Astrocyte of the spinal cord (primary cell): ENCODE data around the gene DAGLA.
"Not testable (repeated sequence)": the region's sequence is repeated elsewhere in the genome, so short reads cannot be mapped to it uniquely, and the experiment has no call there.

Experiments
- DNase-seq: peaks from one replicate; pipeline ENCODE4 v3.0.0; 2011; ENCODE audit warnings: low read depth, low spot score
- H3K4me3 ChIP-seq: 2 replicates; pipeline ENCODE4 v1.5.1; 2011; ENCODE audit warnings: low read depth, mild to moderate bottlenecking, low read length, moderate library complexity
- CTCF ChIP-seq: IDR thresholded peaks from 2 replicates; pipeline ENCODE4 v1.5.1; 2012; ENCODE audit warnings: low read depth, mild to moderate bottlenecking, low read length, inconsistent platforms
- in situ Hi-C: cut with HindIII; loops from 2 replicates; pipeline ENCODE4 v1.10.0; 2017; ENCODE audit warnings: low sequenced_read_pairs

The DAGLA gene

GRCh38 chr11:61654397-61654829 lies 25.8 kb upstream of the DAGLA start:
- no peak for DNase-seq
- TF ChIP-seq CTCF: no peak
- no peak overlapping the region for H3K4me3 ChIP-seq
- in situ Hi-C loops: no loop called here

- H3K4me3 ChIP-seq, DNase-seq, in situ Hi-C loops: not testable (repeated sequence)
Measured at GRCh38 chr11:61655266-61656159, 24.7 kb upstream of the DAGLA start.

- in situ Hi-C loops: no loop called here
- TF ChIP-seq CTCF: no peak
- no peak for DNase-seq
- no peak overlapping the region for H3K4me3 ChIP-seq
Measured at GRCh38 chr11:61656347-61657077, 23.7 kb upstream of the DAGLA start.

- no peak for TF ChIP-seq CTCF
- in situ Hi-C loops: no loop called here
- H3K4me3 ChIP-seq: no peak overlapping the region
- DNase-seq: no peak
Measured at GRCh38 chr11:61657566-61658290, 22.5 kb upstream of the DAGLA start.

GRCh38 chr11:61659413-61660196 lies 20.6 kb upstream of the DAGLA start:
- no peak overlapping the region for H3K4me3 ChIP-seq
- no peak for TF ChIP-seq CTCF
- DNase-seq: no peak
- in situ Hi-C loops: no loop called here

GRCh38 chr11:61660997-61661396 lies 19.2 kb upstream of the DAGLA start:
- DNase-seq, in situ Hi-C loops, H3K4me3 ChIP-seq: not testable (repeated sequence)
